NCI-H226 (cell line): ENCODE measurements around the gene GAS6.

ENCODE experiments used
- DNase-seq: peaks from one replicate; pipeline ENCODE4 v3.0.0-alpha.2; 2015

Gene GAS6

GRCh38 chr13:113787694-113788093 lies 76.2 kb downstream of the GAS6 start:
- no peak for DNase-seq

GRCh38 chr13:113786262-113786841 lies 77.5 kb downstream of the GAS6 start:
- peak; percentile 73 for DNase-seq

- DNase-seq: peak; percentile 94
Measured at GRCh38 chr13:113785051-113786010, 78.5 kb downstream of the GAS6 start.

GRCh38 chr13:113784645-113785024 lies 79.2 kb downstream of the GAS6 start:
- DNase-seq: no peak

DNA sequence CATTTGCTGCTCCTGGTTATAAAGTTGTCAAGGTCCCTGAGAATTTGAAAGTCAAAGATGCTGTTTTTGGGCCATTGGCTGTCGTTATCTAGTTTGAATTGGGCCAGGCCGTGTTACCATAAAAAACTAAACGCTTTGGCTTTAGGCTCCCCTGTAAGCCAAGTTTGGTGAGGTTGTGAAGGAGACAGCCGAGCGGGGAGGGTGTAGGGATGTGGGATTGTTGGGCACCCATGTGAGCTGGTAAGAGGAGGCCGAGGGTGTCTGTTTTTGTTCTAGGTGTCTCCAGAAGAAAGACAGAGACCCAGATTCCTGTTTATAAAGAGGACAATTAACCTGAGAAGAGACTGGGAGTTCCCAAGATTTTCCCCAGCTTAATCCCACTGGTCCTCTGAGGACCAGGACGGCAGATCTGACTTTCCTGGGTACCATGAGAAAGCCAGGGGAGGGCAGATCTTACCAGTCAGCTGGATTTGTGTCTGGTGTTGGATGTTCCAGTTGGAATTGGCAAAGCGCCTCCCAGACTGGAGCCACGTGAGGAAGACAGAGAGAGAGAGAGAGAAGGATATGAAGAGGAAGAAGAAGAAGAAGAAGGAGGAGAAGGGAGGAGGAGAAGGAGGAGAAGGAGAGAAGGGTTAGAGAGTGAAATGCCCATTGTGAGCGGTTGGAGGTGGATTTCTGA lies 79.8 kb downstream of the GAS6 start:
- DNase-seq: no peak

DNA sequence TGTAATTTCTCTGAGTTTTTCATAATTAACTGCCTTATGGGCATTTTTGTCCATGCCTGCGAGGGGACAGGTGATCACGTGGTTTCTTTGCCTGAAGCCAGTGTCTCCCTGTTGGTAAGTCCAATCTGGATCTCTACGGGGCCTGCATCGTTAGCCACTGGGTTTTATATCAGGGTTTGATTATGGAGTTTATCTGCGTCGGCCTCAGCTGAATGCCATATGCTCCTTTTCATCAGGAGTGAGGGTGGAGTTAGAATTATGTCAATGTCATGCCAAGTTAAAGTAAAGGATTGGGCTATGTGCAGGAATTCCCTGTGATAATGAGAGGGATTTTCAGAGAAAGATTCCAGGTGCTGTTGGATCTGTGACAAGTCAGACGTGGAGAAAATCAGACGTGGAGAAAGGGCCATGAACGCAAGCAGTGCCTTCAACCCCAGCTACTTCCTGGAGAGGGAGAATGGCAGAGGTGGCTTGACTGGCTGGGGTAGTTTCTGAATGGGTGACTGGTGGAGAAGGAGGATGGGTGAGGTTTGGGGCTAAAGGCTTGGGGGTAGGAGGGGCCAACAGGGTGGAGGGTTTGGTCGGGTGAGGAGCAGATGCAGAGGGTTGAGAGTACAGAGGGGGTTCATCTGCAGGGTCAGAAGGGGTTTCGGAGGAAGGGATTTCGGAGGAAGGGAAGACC lies 80.5 kb downstream of the GAS6 start:
- no peak for DNase-seq

- no peak for DNase-seq
Measured at GRCh38 chr13:113782472-113782871, 81.4 kb downstream of the GAS6 start.

- DNase-seq: no peak
Measured at GRCh38 chr13:113781571-113781970, 82.3 kb downstream of the GAS6 start.

- DNase-seq: no peak
Measured at GRCh38 chr13:113777311-113778260, 86.3 kb downstream of the GAS6 start.

DNA sequence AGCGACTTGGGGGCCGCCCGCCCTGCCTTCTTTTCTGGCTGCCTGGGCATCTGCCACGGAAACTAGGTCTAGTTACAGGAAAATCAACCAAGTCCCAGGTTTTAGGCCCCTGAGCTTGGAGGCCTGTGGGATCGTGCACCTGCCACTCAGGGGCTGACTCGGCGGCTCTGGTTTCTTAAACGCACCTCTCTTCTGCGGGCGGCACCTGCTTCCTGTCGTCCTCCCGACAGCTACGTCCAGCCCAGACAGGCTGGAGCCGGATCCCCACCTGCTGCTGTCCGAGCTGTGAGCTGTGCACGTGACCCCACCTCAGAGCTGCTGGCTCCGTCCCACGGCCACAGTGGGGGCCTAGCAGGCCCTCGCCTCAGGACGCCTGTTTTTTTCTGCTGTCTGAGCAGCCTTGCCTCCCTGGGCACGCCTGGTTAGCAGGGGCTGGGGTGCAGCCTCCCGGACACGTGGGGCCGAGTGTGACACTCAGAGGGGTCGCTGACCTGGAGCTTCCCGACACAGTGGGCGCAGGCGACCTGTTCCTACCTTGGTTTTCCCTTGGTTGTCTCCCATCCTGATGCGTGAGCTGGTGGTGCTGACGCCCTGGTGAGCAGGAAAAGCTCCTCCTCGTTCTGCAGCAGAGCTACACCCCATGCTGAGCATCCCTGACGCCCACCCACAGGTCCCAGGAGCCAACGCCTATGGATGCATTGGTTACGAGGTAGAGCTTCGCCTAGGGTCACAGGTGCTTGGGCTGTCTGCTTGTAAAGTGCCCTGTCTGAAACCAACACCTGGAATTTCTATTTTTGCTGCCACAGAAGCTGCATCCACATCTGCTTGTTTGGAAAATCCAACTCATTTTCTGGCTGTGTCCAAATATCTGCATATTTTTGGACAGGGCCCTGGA lies 87.4 kb downstream of the GAS6 start:
- DNase-seq: no peak

GRCh38 chr13:113775451-113776145 lies 88.3 kb downstream of the GAS6 start:
- no peak for DNase-seq

DNA sequence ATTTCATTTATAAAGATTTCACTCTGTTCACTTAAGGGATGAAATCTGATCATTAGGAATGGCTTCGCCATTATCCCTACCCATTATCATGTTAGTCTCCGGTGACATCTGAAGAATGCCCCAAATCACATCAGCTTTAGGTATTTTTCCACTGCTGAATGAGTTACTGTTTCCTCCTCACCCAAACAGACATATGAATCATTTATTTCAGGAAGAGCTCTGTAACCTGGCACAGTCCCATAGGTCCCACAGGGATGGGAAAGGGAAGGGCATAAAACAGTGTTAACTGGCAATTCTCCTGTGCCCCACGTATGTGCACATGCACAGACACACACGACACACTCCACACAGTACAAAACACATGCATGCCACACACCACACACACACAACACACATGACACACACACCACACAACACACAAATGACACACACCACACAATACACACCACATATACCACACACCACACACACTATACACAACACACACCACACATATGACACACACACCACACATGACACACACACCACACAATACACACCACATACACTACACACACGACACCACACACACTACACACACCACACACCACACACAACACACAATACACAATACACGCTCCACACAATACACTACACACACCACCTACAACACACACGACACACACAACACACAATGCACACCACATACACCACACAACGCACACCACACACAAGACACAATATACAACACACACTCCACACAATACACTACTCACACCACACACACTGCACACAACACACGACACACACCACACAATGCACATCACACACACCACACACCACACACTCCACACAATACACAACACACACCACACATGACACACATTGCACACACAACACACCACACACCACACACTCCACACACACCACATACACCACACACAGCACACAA lies 89.4 kb downstream of the GAS6 start:
- DNase-seq: peak; percentile 73

DNA sequence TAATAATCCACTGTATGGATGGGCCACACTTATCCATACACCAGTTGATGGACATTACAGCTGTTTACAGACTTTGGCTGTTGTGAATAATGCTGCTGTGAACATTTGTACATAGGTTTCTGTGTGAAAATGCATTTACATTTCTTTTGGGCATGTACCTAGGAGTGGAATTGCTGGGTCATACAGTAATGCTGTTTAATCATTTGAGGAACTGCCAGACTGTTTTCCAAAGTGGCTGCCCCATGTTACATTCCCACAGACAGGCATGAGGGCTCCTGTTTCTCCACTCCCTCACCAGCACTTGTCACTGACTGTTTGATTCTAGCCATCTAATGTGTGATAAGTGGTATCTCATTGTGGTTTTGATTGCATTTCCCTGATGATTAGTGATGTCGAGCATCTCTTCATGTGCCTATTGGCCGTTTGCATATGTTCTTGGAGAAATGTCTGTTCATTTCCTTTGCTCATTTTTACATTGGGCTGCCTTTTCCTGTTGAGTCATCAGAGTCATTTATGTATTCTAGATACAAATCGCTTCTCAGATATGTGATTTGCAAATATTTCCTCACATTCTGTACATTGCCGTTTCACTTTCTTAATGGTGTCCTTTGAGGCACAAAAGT lies 92.1 kb downstream of the GAS6 start:
- peak; percentile 75 for DNase-seq

DNA sequence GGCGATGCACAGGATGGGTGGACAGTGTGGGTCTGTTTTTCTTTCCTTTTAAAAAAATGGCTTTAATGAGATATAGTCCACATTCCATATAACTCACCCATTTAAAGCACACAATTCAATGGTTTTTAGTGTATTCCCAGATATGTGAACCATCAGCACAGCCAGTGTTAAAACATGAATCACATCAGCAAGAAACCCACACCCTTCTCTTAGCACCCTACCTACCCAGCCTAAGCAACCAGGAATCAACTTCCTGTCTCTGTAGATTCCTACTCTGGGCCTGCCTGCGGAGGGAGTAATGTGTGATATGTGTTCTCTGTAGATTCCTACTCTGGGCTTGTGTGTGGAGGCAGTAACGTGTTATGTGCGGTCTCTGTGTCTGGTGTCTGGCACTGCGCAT lies 92.9 kb downstream of the GAS6 start:
- no peak for DNase-seq
